HUDEP-2 (cell line): Measurements from ENCODE around the gene MS4A10.

Source experiments
- DNase-seq, 76 experiments: peaks; one replicate each; lab custom pipeline; 2025; ENCODE audit not compliant: unreplicated experiment in 76 of 76; lab: John Stamatoyannopoulos, UW

MS4A10 gene

GRCh38 chr11:60845338-60845737 lies 60.2 kb downstream of the MS4A10 start:
- DNase-seq: no peak

DNA sequence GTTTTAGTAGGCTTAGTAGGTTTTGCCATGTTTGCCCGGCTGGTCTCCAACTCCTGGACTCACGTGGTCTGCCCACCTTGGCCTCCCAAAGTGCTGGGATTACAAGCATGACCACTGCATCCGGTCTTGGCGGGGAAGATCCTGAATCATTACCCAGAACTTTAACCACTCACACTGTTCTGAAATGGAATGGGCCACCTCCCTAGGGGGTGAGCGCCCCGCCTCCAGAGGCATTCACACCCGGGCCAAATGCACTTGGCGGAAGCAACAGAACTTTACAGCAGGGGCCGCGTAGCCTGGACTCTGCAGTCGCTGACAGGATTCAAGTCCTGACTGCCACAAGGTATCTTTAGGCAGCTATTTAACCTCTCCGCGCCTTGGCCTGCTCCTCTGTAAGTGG lies 62.1 kb downstream of the MS4A10 start:
- DNase-seq: no peak

- DNase-seq: no peak
Observed at GRCh38 chr11:60847896-60848295, 62.8 kb downstream of the MS4A10 start.

- DNase-seq: no peak
Observed at GRCh38 chr11:60848714-60849151, 63.6 kb downstream of the MS4A10 start.

DNA sequence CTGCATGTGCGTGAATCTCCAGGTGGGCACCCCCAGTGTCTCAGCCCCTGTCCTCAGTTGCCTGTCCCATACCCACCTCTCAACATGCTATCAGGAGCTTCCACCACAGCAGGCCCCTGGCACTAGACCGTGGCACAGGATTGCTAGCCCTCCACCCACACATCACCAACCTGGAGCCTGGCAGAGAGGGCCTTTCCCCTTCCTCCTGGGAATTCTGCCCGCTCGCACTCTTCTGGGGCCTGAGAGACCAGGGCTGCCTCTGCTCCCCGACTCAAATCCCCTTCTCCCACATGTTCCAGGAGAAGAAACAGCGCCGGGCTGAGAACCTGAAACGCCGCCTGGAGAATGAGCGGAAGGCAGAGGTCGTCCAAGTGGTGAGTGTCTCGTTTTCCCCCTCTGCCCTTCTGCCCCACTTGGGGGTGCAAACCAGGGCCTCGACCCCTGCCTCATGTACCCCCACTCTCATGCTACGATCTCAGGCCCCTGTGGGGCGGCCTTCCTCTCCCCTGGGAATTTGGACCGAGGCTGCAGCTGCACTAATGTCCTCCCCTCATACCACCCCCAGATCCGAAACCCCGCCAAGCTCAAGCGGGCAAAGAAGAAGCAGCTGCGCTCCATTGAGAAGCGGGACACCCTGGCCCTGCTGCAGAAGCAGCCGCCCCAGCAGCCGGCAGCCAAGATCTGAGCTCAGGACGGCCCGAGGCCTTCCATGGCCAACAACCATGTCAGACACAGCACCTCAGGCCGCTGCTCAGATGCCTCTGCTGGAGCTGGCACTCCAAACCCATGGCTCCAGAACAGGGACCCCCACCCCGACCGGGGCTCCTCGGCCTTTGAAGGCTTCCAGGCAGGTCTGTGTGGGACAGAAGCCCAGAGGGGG lies 64.7 kb downstream of the MS4A10 start:
- DNase-seq: no peak
